Measurements from ENCODE around the gene KBTBD4.
"Not testable (repeated sequence)": the region's sequence is repeated elsewhere in the genome, so short reads cannot be mapped to it uniquely, and the experiment has no call there.

The KBTBD4 gene

GRCh38 chr11:47586098-47586855, 7.5 kb upstream of the KBTBD4 start, which contains the start of gene FAM180B:
FAM180B (plus strand) TSS chr11:47586678; CDS start chr11:47586769, 91 bp downstream.
- peaks cover 6 to 9% of the 10 kb centered on the region in 2 donors for H3K4me1 Mint-ChIP-seq
- no peak for ATAC-seq (replicated peaks)
- H3K4me3 Mint-ChIP-seq = no peak within 1 kb of the TSS
- H3K9me3 Mint-ChIP-seq = no peaks in the 10 kb centered on the region
- DNase-seq = no peak
- H3K36me3 Mint-ChIP-seq = peaks cover 32 to 37% of the 10 kb centered on the region in 2 donors
- peaks cover 0 to 3% of the 10 kb centered on the region in 2 donors for H3K27me3 Mint-ChIP-seq
- H3K27ac Mint-ChIP-seq = peak within 1 kb of the TSS; percentile 75

DNA sequence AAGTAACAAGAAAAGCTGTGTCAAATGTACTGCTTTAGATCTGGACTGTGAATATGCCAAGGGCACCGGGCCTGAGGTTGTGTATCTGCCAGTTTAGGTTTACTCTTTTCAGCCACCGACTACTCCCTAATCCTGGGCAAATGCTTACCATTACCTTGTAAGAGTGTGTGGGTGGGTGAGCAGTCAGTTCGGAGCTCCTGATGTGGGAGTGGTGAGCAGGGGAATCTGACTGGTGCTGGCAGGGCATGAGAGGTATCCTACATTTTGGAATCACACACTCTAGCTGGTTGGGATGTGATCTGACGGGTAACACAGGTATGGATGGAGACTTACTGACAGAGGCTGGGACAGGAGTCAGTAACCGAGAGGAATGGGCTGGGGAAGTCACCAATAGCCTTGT, 5.1 kb upstream of the KBTBD4 start:
- no peak overlapping the region for H3K27ac Mint-ChIP-seq
- DNase-seq = no peak

DNA sequence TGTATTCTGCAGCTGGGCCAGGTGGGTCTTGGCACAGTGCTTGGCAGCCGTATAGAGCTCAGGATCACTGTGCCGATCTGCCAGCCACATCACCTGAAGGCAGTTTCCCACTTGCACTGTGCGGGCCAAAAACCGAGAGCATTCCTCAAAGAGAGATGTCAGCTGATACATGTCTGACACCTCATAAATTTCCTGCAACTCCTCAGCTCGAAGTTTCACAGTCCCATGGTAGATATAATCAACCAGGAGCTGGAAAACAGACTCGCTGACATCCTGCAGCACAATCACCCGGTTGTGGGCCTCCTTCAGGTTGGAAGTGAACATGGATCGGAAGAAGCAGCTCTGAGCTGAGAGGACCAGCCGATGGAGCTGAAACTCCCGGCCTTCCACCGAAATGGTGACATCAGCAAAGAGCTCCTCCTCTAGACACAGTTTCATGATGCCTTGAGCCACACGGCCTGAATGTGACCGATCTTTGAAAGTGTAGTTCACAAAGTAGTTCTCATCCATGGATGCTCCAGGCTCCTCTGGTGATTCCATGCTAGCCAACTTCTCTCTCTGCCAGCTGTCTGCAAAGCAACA, 1.2 kb downstream of the KBTBD4 start:
- peak overlapping the region; percentile 91 to 98 for H3K4me3 Mint-ChIP-seq
- DNase-seq (no peak), ATAC-seq (replicated peaks) (no peak)
- H3K4me1 Mint-ChIP-seq = peaks cover 19 to 32% of the 10 kb centered on the region in 2 donors
- peaks cover 26 to 44% of the 10 kb centered on the region in 2 donors for H3K36me3 Mint-ChIP-seq
- H3K27ac Mint-ChIP-seq = peak overlapping the region; percentile 20
- no peaks in the 10 kb centered on the region for H3K9me3 Mint-ChIP-seq
- no peaks in the 10 kb centered on the region for H3K27me3 Mint-ChIP-seq

More for the DNA sequence above, 5.1 kb upstream of the KBTBD4 start:
- Mint-ChIP-seq H3K27me3 (no peaks in the 10 kb centered on the region), H3K4me1 (peaks cover 12 to 18% of the 10 kb centered on the region in 2 donors), H3K4me3 (no peak overlapping the region), H3K9me3 (no peaks in the 10 kb centered on the region), H3K36me3 (peaks cover 33 to 38% of the 10 kb centered on the region in 2 donors)
- no peak for ATAC-seq (replicated peaks)

DNA sequence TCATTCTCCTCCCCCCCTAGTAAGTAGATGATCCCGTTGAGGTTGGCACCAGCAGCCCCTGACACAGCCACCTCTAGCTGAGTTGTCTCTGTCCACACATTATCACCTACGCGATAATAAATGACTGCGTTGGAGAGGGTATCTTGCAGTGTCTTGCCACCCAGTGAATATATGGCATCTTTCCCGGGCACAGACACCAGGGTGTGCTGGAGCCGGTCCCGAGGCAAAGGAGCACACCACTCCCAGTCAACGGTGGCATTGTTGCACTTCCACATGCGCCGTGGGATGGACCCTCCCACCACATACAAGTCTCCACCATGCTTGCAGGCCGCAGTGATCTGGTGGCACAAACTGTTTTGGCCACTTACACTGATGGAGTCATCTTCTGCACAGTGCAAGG, 5.4 kb downstream of the KBTBD4 start:
- Mint-ChIP-seq H3K27me3 (no peaks in the 10 kb centered on the region), H3K4me3 (no peak overlapping the region), H3K9me3 (no peaks in the 10 kb centered on the region), H3K27ac (no peak overlapping the region), H3K4me1 (peaks cover 13 to 28% of the 10 kb centered on the region in 2 donors), H3K36me3 (peaks cover 22 to 43% of the 10 kb centered on the region in 2 donors)
- ATAC-seq (replicated peaks) (no peak), DNase-seq (no peak)

DNA sequence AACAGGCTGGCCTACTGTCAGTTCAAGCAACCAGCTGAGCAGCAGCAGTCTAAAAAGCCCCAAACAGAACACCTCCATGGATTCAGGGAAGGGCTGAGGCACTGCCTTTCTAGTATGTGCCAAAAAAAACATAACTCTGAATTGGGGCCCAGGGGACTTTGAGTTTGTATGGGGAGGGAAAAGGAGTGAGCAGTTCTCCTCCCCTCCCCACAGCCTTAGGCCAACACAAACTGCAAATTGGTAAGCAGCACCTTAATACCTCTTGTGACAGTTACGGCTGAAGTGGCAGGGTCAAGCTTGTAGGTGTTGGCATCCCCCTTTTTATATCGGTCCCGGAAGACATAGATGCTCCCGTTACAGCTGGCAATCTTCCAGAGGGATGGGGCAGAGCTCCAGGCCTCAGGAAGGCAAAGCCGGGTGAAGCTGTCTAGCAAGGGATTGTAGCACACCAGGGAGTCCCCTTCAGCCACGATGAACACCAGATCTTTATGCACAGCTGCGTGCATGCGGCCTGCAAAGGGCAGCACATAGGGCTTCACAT, 6.0 kb downstream of the KBTBD4 start:
- Mint-ChIP-seq H3K27me3 (no peaks in the 10 kb centered on the region), H3K36me3 (peaks cover 22 to 43% of the 10 kb centered on the region in 2 donors), H3K9me3 (no peaks in the 10 kb centered on the region), H3K4me3 (no peak overlapping the region), H3K27ac (peak overlapping the region; percentile 47), H3K4me1 (peaks cover 11 to 23% of the 10 kb centered on the region in 2 donors)
- no peak for ATAC-seq (replicated peaks)
- DNase-seq = no peak

DNA sequence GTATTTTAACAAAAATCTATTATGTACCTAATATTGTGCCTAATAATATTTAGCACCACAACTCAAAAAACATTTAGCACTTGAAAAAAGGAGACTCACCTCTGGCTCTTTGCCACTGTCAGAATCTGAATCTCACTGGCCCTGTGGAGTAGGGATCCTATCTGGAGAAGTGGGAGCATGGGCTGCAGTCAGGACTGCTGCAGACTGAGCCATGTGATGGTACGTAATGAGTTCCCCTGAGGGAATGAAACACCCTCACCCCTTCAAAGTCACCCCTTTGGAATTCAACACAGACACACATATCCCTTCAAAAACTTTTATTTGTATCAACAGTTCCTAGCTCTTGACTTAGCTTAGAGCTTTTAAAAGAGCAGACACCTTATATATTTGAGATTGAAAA, 6.9 kb downstream of the KBTBD4 start:
- H3K27me3 Mint-ChIP-seq = no peaks in the 10 kb centered on the region
- H3K27ac Mint-ChIP-seq = no peak overlapping the region
- no peak for DNase-seq
- H3K4me3 Mint-ChIP-seq = no peak overlapping the region
- peaks cover 20 to 40% of the 10 kb centered on the region in 2 donors for H3K36me3 Mint-ChIP-seq
- peaks cover 5 to 15% of the 10 kb centered on the region in 2 donors for H3K4me1 Mint-ChIP-seq
- ATAC-seq (replicated peaks) = no peak
- no peaks in the 10 kb centered on the region for H3K9me3 Mint-ChIP-seq

DNA sequence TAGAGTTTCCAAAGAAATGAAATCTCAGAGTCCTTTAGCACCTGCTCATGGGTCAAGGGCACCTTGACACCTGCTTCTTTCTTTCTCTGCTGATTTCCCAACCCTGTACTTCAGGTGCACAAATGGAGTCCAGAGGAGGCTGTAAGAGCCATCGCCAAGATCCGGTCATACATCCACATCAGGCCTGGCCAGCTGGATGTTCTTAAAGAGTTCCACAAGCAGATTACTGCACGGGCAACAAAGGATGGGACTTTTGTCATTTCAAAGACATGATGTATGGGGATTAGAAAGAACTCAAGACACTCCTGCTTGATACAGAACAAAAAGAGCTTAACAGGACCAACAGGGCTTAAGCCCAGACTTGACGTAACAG, 7.4 kb downstream of the KBTBD4 start:
- DNase-seq (no peak), ATAC-seq (replicated peaks) (no peak)
- peaks cover 17 to 36% of the 10 kb centered on the region in 2 donors for H3K36me3 Mint-ChIP-seq
- no peak overlapping the region for H3K4me3 Mint-ChIP-seq
- no peaks in the 10 kb centered on the region for H3K27me3 Mint-ChIP-seq
- peaks cover 7 to 15% of the 10 kb centered on the region in 2 donors for H3K4me1 Mint-ChIP-seq
- H3K27ac Mint-ChIP-seq = peak overlapping the region; percentile 83
- no peaks in the 10 kb centered on the region for H3K9me3 Mint-ChIP-seq

DNA sequence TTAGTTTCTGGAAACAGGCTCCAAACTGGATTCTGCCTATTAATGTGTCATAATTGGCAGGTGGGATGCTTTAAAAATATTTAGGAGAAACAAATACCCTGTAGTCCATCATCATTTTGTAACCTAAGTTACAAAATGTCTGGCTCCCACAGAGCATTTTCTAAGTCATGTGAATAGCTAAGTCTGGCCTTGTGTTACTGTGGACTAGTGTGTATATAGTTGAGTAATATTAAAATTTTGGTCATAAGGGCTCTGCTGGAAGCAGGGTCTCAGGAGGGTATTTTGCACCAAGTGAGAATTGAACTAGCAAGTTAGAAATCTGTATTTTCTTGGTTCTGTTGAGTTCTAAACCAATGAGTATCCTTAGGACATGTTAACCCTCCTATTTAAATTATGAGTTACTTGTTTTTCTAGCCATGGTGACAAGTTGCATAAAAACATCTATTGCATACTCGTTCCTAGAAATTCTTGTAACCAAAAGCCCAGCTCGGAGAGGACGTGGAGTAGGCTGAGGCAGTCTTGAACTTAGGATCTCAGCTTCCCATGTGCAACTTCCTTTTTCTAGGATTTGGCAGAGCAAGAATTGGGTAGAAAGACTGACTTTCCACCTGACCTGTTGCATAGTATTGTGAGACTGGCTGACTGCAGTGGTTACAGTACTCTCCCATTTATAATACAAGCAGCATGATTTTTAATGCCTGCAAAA, 8.0 kb downstream of the KBTBD4 start:
- no peak overlapping the region for H3K27ac Mint-ChIP-seq
- ATAC-seq (replicated peaks) = no peak
- no peaks in the 10 kb centered on the region for H3K9me3 Mint-ChIP-seq
- DNase-seq = no peak
- peaks cover 14 to 33% of the 10 kb centered on the region in 2 donors for H3K36me3 Mint-ChIP-seq
- H3K4me3 Mint-ChIP-seq = no peak overlapping the region
- no peaks in the 10 kb centered on the region for H3K27me3 Mint-ChIP-seq
- H3K4me1 Mint-ChIP-seq = peaks cover 7 to 12% of the 10 kb centered on the region in 2 donors

- H3K9me3 Mint-ChIP-seq = no peaks in the 10 kb centered on the region
- H3K27ac Mint-ChIP-seq = no peak overlapping the region
- no peak for DNase-seq
- no peaks in the 10 kb centered on the region for H3K27me3 Mint-ChIP-seq
- H3K4me1 Mint-ChIP-seq = peaks cover 13 to 19% of the 10 kb centered on the region in 2 donors
- H3K4me3 Mint-ChIP-seq = no peak overlapping the region
- ATAC-seq (replicated peaks) = no peak
- peaks cover 12 to 28% of the 10 kb centered on the region in 2 donors for H3K36me3 Mint-ChIP-seq
Measured at GRCh38 chr11:47569646-47570045, 9.1 kb downstream of the KBTBD4 start.

DNA sequence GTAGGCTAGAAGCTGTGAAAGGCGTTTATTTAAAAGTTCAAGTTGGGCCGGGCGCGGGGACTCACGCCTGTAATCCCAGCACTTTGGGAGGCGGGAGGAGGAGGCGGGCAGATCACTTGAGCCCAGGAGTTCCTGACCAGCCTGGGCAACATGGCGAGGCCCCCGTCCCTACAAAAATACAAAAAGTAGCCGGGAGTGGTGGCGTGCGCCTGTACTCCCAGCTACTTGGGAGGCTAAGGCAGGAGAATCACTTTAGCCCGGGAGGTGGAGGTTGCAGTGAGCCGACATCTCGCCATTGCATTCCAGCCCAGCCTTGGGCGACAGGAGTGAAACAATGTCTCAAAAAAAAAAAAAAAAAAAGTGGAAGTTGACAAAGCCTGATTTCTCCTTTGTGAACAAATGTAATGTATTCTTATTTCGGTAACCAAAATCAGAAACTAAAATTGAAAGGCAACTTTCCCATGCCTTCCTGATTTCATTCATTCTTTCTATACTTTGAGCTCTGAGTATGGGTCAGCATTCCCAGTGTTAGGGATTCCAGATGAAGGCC, 12.5 kb downstream of the KBTBD4 start:
- Mint-ChIP-seq H3K27me3 (no peaks in the 10 kb centered on the region), H3K9me3 (no peaks in the 10 kb centered on the region), H3K4me1 (peaks cover 8 to 22% of the 10 kb centered on the region in 2 donors), H3K27ac (peak overlapping the region; percentile 82), H3K4me3 (peak overlapping the region; percentile 87 to 96), H3K36me3 (peaks cover 3 to 6% of the 10 kb centered on the region in 2 donors)
- ATAC-seq (replicated peaks) (no peak), DNase-seq (no peak)

- peak within 1 kb of the TSS; percentile 89 for H3K27ac Mint-ChIP-seq
- H3K36me3 Mint-ChIP-seq = peaks cover 2 to 5% of the 10 kb centered on the region in 2 donors
- peak; percentile 96 to 97 for ATAC-seq (replicated peaks)
- H3K27me3 Mint-ChIP-seq = no peaks in the 10 kb centered on the region
- peak; percentile 73 for DNase-seq
- H3K4me3 Mint-ChIP-seq = peak within 1 kb of the TSS; percentile 87 to 96
- peaks cover 8 to 20% of the 10 kb centered on the region in 2 donors for H3K4me1 Mint-ChIP-seq
- no peaks in the 10 kb centered on the region for H3K9me3 Mint-ChIP-seq
Measured at GRCh38 chr11:47565340-47566148, 13.2 kb downstream of the KBTBD4 start, which contains the start of gene PTPMT1. PTPMT1 (plus strand) TSS chr11:47565599; CDS start chr11:47565623, 24 bp downstream.

DNA sequence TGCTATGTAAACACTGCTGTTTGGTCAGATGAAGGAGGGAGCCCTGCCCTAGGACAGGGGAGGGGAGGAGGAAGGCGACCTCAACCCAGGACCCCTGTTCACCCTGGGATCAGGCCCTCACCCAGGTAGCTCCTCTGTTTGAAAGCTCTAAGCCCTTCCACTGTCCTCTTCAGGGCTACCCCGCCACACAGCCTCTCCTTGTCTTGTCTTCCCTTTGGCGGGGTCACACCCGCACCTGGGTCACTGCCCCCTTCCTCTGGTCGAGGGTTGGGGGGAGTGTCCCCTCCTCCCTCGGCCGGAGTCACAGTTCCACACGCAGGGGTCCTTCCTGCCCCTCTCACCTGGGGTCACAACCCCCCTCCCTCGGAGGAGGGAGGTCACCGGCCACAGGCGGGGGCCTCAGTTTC, 13.8 kb downstream of the KBTBD4 start:
- ATAC-seq (replicated peaks) = peak; percentile 6 to 19
- peaks cover 8 to 20% of the 10 kb centered on the region in 2 donors for H3K4me1 Mint-ChIP-seq
- H3K9me3 Mint-ChIP-seq = no peaks in the 10 kb centered on the region
- H3K4me3 Mint-ChIP-seq = peak overlapping the region; percentile 87 to 96
- DNase-seq = no peak
- peaks cover 2 to 10% of the 10 kb centered on the region in 2 donors for H3K36me3 Mint-ChIP-seq
- H3K27me3 Mint-ChIP-seq = no peaks in the 10 kb centered on the region
- H3K27ac Mint-ChIP-seq = peak overlapping the region; percentile 89

DNA sequence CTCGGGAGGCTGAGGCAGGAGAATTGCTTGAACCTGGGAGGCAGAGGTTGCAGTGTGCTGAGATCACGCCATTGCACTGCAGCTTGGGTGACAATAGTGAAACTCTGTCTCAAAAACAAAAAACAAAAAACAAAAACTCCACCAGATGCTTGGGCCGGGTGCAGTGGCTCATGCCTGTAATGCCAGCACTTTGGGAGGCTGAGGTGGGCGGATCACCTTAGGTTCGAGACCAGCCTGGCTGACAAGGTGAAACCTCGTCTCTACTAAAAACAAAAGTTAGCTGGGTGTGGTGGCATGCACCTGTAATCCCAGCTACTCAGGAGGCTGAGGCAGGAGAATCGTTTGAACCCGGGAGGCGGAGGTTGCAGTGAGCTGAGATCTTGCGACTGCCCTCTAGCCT, 14.4 kb downstream of the KBTBD4 start:
- not testable (repeated sequence) for H3K27ac Mint-ChIP-seq; ATAC-seq (replicated peaks); H3K27me3 Mint-ChIP-seq; H3K9me3 Mint-ChIP-seq; DNase-seq; H3K36me3 Mint-ChIP-seq
- peaks cover 8 to 20% of the 10 kb centered on the region in 2 donors for H3K4me1 Mint-ChIP-seq
- peak overlapping the region; percentile 13 to 57 for H3K4me3 Mint-ChIP-seq
